PFSK-1 (cell line): ENCODE results near the gene RPS27L.

ENCODE experiments used
- FOXP2 ChIP-seq: optimal IDR thresholded peaks from 2 replicates; pipeline ENCODE3; 2011; ENCODE audit warnings: borderline replicate concordance, control low read depth, inconsistent platforms; ENCODE audit not compliant: insufficient read depth; ENCODE audit errors: extremely low read length, extremely low read depth
- POLR2AphosphoS5 ChIP-seq: IDR thresholded peaks from 2 replicates; pipeline ENCODE4 v1.6.1; 2012; ENCODE audit warnings: low read depth, mild to moderate bottlenecking, control low read depth, low read length, moderate library complexity
- REST ChIP-seq, 2 experiments: IDR thresholded peaks; 2 replicates each; pipeline versions ENCODE4 v1.6.1 to v1.8.0; 2011 to 2012; ENCODE audit warnings: low read depth in 2 of 2, low read length in 2 of 2, control low read depth in 1 of 2, inconsistent platforms in 1 of 2, mild to moderate bottlenecking in 1 of 2, moderate library complexity in 1 of 2; ENCODE audit not compliant: insufficient read depth in 1 of 2
- SIN3A ChIP-seq: IDR thresholded peaks from 2 replicates; pipeline ENCODE4 v1.6.1; 2012; ENCODE audit warnings: mild to moderate bottlenecking, low read length, moderate library complexity, borderline replicate concordance; ENCODE audit not compliant: insufficient read depth
- TAF1 ChIP-seq: IDR thresholded peaks from 2 replicates; pipeline ENCODE4 v1.6.1; 2012; ENCODE audit warnings: low read length, control low read depth, borderline replicate concordance; ENCODE audit not compliant: insufficient read depth

RPS27L gene

GRCh38 chr15:63187589-63188226, 30.4 kb upstream of the RPS27L start:
- no peak for TF ChIP-seq TAF1
- no peak for TF ChIP-seq POLR2AphosphoS5
- TF ChIP-seq REST (IDR thresholded peaks at IDR 0.05; ENCODE audit: insufficient read depth in 1 of 2, low read depth in 2 of 2, low read length in 2 of 2): no peak
- no peak for TF ChIP-seq SIN3A
- no peak for TF ChIP-seq FOXP2

GRCh38 chr15:63186065-63186464, 28.8 kb upstream of the RPS27L start:
- TF ChIP-seq FOXP2 (no peak), TAF1 (no peak), POLR2AphosphoS5 (no peak), SIN3A (no peak), REST (IDR thresholded peaks at IDR 0.05; ENCODE audit: insufficient read depth in 1 of 2, low read depth in 2 of 2, low read length in 2 of 2) (no peak)

GRCh38 chr15:63185206-63185605, 27.9 kb upstream of the RPS27L start:
- TF ChIP-seq SIN3A: no peak
- no peak for TF ChIP-seq REST (IDR thresholded peaks at IDR 0.05; ENCODE audit: insufficient read depth in 1 of 2, low read depth in 2 of 2, low read length in 2 of 2)
- TF ChIP-seq POLR2AphosphoS5: no peak
- TF ChIP-seq TAF1: no peak
- no peak for TF ChIP-seq FOXP2

- no peak for TF ChIP-seq SIN3A
- TF ChIP-seq TAF1: no peak
- no peak for TF ChIP-seq POLR2AphosphoS5
- TF ChIP-seq REST (IDR thresholded peaks at IDR 0.05; ENCODE audit: insufficient read depth in 1 of 2, low read depth in 2 of 2, low read length in 2 of 2): no peak
Measured at GRCh38 chr15:63181648-63182047, 24.4 kb upstream of the RPS27L start.

GRCh38 chr15:63180746-63181145, 23.5 kb upstream of the RPS27L start:
- TF ChIP-seq FOXP2 (no peak), POLR2AphosphoS5 (no peak), REST (IDR thresholded peaks at IDR 0.05; ENCODE audit: insufficient read depth in 1 of 2, low read depth in 2 of 2, low read length in 2 of 2) (no peak), SIN3A (no peak), TAF1 (no peak)
